Measurements from ENCODE around the gene AUTS2.

The AUTS2 gene

GRCh38 chr7:70574970-70575799 lies 976.9 kb downstream of the AUTS2 start:
- Histone ChIP-seq H3K23ac (ENCODE audit: low read length) (no peak overlapping the region), H4K5ac (ENCODE audit: low read length) (no peak overlapping the region), H3K27ac (ENCODE audit: low read depth, low read length) (no peak overlapping the region), H2BK120ac (ENCODE audit: low read depth, low read length) (no peak overlapping the region), H3K79me2 (ENCODE audit: control insufficient read depth, insufficient read depth, low read length) (no peaks in the 10 kb centered on the region), H3K4me2 (ENCODE audit: low read length) (no peak overlapping the region), H3K79me1 (ENCODE audit: low read length) (no peaks in the 10 kb centered on the region), H3K4me1 (ENCODE audit: control insufficient read depth, low read depth, low read length) (no peaks in the 10 kb centered on the region), H2BK5ac (ENCODE audit: low read length) (no peak overlapping the region), H2BK15ac (replicated peaks; ENCODE audit: low read depth) (no peak overlapping the region), H3K36me3 (ENCODE audit: control insufficient read depth, insufficient read depth, low read length) (no peaks in the 10 kb centered on the region), H3K4me3 (ENCODE audit: low read length) (no peak overlapping the region), H3K18ac (ENCODE audit: low read length) (no peak overlapping the region), H4K8ac (ENCODE audit: low read depth, low read length) (no peak overlapping the region), H3K4ac (ENCODE audit: low read depth, low read length) (no peak overlapping the region), H3K27me3 (ENCODE audit: insufficient read depth, low read length, poor library complexity) (no peaks in the 10 kb centered on the region), H2AK5ac (ENCODE audit: low read length) (no peak overlapping the region), H3K56ac (ENCODE audit: low read length) (no peak overlapping the region), H3K9ac (ENCODE audit: low read length) (no peak overlapping the region)
- no CpG with 5 or more reads among the region's 11 CpGs for WGBS (ENCODE audit: extremely low coverage, insufficient coverage, low lambda C conversion rate)
- DNase-seq, result peak; percentile 88

GRCh38 chr7:70577078-70577477 lies 978.8 kb downstream of the AUTS2 start:
- Histone ChIP-seq H3K23ac (ENCODE audit: low read length) (no peak overlapping the region), H4K5ac (ENCODE audit: low read length) (no peak overlapping the region), H3K27me3 (ENCODE audit: insufficient read depth, low read length, poor library complexity) (no peaks in the 10 kb centered on the region), H3K4me1 (ENCODE audit: control insufficient read depth, low read depth, low read length) (no peaks in the 10 kb centered on the region), H3K9ac (ENCODE audit: low read length) (no peak overlapping the region), H3K4ac (ENCODE audit: low read depth, low read length) (no peak overlapping the region), H2AK5ac (ENCODE audit: low read length) (no peak overlapping the region), H4K8ac (ENCODE audit: low read depth, low read length) (no peak overlapping the region), H2BK15ac (replicated peaks; ENCODE audit: low read depth) (no peak overlapping the region), H3K4me2 (ENCODE audit: low read length) (no peak overlapping the region), H3K18ac (ENCODE audit: low read length) (no peak overlapping the region), H3K79me2 (ENCODE audit: control insufficient read depth, insufficient read depth, low read length) (no peaks in the 10 kb centered on the region), H2BK5ac (ENCODE audit: low read length) (no peak overlapping the region), H3K27ac (ENCODE audit: low read depth, low read length) (no peak overlapping the region), H3K36me3 (ENCODE audit: control insufficient read depth, insufficient read depth, low read length) (no peaks in the 10 kb centered on the region), H2BK120ac (ENCODE audit: low read depth, low read length) (no peak overlapping the region), H3K4me3 (ENCODE audit: low read length) (no peak overlapping the region), H3K56ac (ENCODE audit: low read length) (no peak overlapping the region), H3K79me1 (ENCODE audit: low read length) (no peaks in the 10 kb centered on the region)
- WGBS (ENCODE audit: extremely low coverage, insufficient coverage, low lambda C conversion rate), result no CpG with 5 or more reads among the region's 2 CpGs
- DNase-seq, result no peak

DNA sequence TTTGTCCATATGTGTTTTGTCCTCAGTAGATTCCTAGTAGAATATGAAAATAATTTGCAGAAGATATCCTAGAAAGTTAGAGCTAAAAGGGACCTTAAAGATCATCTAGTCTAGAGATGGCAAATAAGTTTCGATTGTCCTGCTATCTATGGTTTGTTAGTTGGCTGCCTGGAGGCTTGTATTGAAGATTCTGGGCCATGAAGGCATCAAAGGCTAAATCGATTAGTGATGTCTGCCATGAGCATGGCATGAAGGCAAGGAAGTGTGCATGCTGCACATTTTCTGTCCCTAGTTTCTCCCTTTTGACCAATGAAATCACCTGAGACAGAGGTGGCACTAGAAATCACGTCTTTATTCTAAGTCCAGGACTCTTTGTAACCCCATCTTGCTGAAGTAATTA lies 979.9 kb downstream of the AUTS2 start:
- WGBS (ENCODE audit: extremely low coverage, insufficient coverage, low lambda C conversion rate), result no CpG with 5 or more reads among the region's 3 CpGs
- Histone ChIP-seq H4K8ac (ENCODE audit: low read depth, low read length) (no peak overlapping the region), H4K5ac (ENCODE audit: low read length) (no peak overlapping the region), H3K79me1 (ENCODE audit: low read length) (no peaks in the 10 kb centered on the region), H3K18ac (ENCODE audit: low read length) (no peak overlapping the region), H3K27ac (ENCODE audit: low read depth, low read length) (no peak overlapping the region), H2BK120ac (ENCODE audit: low read depth, low read length) (no peak overlapping the region), H3K4ac (ENCODE audit: low read depth, low read length) (no peak overlapping the region), H3K23ac (ENCODE audit: low read length) (no peak overlapping the region), H3K4me2 (ENCODE audit: low read length) (no peak overlapping the region), H3K4me3 (ENCODE audit: low read length) (no peak overlapping the region), H2BK5ac (ENCODE audit: low read length) (no peak overlapping the region), H2AK5ac (ENCODE audit: low read length) (no peak overlapping the region), H3K9ac (ENCODE audit: low read length) (no peak overlapping the region), H3K79me2 (ENCODE audit: control insufficient read depth, insufficient read depth, low read length) (no peaks in the 10 kb centered on the region), H3K4me1 (ENCODE audit: control insufficient read depth, low read depth, low read length) (peaks cover 3% of the 10 kb centered on the region), H2BK15ac (replicated peaks; ENCODE audit: low read depth) (no peak overlapping the region), H3K27me3 (ENCODE audit: insufficient read depth, low read length, poor library complexity) (no peaks in the 10 kb centered on the region), H3K56ac (ENCODE audit: low read length) (no peak overlapping the region), H3K36me3 (ENCODE audit: control insufficient read depth, insufficient read depth, low read length) (no peaks in the 10 kb centered on the region)
- DNase-seq, result no peak

- Histone ChIP-seq H2BK5ac (ENCODE audit: low read length) (no peak overlapping the region), H3K23ac (ENCODE audit: low read length) (no peak overlapping the region), H3K79me2 (ENCODE audit: control insufficient read depth, insufficient read depth, low read length) (no peaks in the 10 kb centered on the region), H3K9ac (ENCODE audit: low read length) (no peak overlapping the region), H3K27me3 (ENCODE audit: insufficient read depth, low read length, poor library complexity) (no peaks in the 10 kb centered on the region), H3K4ac (ENCODE audit: low read depth, low read length) (no peak overlapping the region), H3K18ac (ENCODE audit: low read length) (no peak overlapping the region), H2AK5ac (ENCODE audit: low read length) (no peak overlapping the region), H3K79me1 (ENCODE audit: low read length) (no peaks in the 10 kb centered on the region), H4K8ac (ENCODE audit: low read depth, low read length) (no peak overlapping the region), H4K5ac (ENCODE audit: low read length) (no peak overlapping the region), H2BK15ac (replicated peaks; ENCODE audit: low read depth) (no peak overlapping the region), H3K4me2 (ENCODE audit: low read length) (no peak overlapping the region), H3K4me3 (ENCODE audit: low read length) (no peak overlapping the region), H2BK120ac (ENCODE audit: low read depth, low read length) (no peak overlapping the region), H3K36me3 (ENCODE audit: control insufficient read depth, insufficient read depth, low read length) (no peaks in the 10 kb centered on the region), H3K4me1 (ENCODE audit: control insufficient read depth, low read depth, low read length) (peaks cover 6% of the 10 kb centered on the region), H3K56ac (ENCODE audit: low read length) (no peak overlapping the region), H3K27ac (ENCODE audit: low read depth, low read length) (no peak overlapping the region)
- DNase-seq, result no peak
- WGBS (ENCODE audit: extremely low coverage, insufficient coverage, low lambda C conversion rate), result no CpG with 5 or more reads among the region's 6 CpGs
Measured at GRCh38 chr7:70579397-70580097, 981.3 kb downstream of the AUTS2 start.

DNA sequence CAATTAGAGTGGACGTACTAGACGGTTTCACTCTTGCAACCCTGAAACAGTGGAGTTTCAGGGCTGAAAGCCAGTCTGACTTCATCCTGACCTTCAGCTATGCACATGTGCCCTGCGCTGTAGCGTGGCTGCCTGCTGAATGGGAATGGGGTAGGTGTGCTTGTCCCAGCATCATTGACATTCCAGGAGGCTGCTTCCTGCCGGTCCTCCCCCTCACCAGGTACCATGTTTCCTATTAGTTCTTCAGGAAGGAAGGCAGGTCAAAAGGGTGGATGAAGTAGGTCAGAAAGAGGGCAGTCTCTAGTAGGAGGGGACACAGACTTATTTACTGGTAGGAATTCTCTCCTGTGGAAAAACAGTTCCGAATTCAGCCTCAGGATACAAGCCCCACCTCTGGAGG lies 981.9 kb downstream of the AUTS2 start:
- Histone ChIP-seq H3K79me1 (ENCODE audit: low read length) (no peaks in the 10 kb centered on the region), H3K4me3 (ENCODE audit: low read length) (no peak overlapping the region), H2BK120ac (ENCODE audit: low read depth, low read length) (no peak overlapping the region), H3K27me3 (ENCODE audit: insufficient read depth, low read length, poor library complexity) (no peaks in the 10 kb centered on the region), H4K5ac (ENCODE audit: low read length) (no peak overlapping the region), H3K4ac (ENCODE audit: low read depth, low read length) (no peak overlapping the region), H3K79me2 (ENCODE audit: control insufficient read depth, insufficient read depth, low read length) (no peaks in the 10 kb centered on the region), H3K4me1 (ENCODE audit: control insufficient read depth, low read depth, low read length) (peaks cover 6% of the 10 kb centered on the region), H3K56ac (ENCODE audit: low read length) (no peak overlapping the region), H3K9ac (ENCODE audit: low read length) (no peak overlapping the region), H3K36me3 (ENCODE audit: control insufficient read depth, insufficient read depth, low read length) (no peaks in the 10 kb centered on the region), H3K27ac (ENCODE audit: low read depth, low read length) (no peak overlapping the region), H2BK5ac (ENCODE audit: low read length) (no peak overlapping the region), H4K8ac (ENCODE audit: low read depth, low read length) (no peak overlapping the region), H3K23ac (ENCODE audit: low read length) (no peak overlapping the region), H3K4me2 (ENCODE audit: low read length) (no peak overlapping the region), H3K18ac (ENCODE audit: low read length) (no peak overlapping the region), H2AK5ac (ENCODE audit: low read length) (no peak overlapping the region), H2BK15ac (replicated peaks; ENCODE audit: low read depth) (no peak overlapping the region)
- no peak for DNase-seq
- no CpG with 5 or more reads among the region's 6 CpGs for WGBS (ENCODE audit: extremely low coverage, insufficient coverage, low lambda C conversion rate)

Measured in mesendoderm (in vitro differentiated cells).